Stimulated activated CD4-positive, alpha-beta T cell treated with anti-CD3 and anti-CD28 coated beads, Interleukin-4, amount 100 ng/mL, for 24 hours (primary cell): ENCODE data around the gene RIIAD1.
"Not testable (repeated sequence)": the region's sequence is repeated elsewhere in the genome, so short reads cannot be mapped to it uniquely, and the experiment has no call there.

Experiments used
- DNase-seq: peaks from one replicate; pipeline ENCODE4 v3.0.0-alpha.2; 2020

The RIIAD1 gene

DNA sequence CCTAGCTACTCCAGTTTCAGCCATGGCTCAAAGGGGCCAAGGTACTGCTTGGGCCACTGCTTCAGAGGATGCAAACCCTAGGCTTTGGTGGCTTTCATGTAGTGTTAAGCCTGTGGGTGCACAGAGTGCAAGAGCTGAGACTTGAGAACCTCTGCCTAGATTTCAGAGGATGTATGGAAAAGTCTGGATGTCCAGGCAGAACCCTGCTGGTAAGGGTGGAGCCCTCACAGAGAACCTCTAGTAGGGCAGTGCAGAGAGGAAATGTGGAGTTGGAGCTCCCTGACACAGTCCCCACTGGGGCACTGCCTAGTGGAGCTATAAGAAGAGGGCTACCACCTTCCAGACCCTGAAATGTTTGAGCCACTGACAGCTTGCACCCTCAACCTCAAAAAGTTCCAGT lies 16.2 kb downstream of the RIIAD1 start:
- no peak for DNase-seq

DNA sequence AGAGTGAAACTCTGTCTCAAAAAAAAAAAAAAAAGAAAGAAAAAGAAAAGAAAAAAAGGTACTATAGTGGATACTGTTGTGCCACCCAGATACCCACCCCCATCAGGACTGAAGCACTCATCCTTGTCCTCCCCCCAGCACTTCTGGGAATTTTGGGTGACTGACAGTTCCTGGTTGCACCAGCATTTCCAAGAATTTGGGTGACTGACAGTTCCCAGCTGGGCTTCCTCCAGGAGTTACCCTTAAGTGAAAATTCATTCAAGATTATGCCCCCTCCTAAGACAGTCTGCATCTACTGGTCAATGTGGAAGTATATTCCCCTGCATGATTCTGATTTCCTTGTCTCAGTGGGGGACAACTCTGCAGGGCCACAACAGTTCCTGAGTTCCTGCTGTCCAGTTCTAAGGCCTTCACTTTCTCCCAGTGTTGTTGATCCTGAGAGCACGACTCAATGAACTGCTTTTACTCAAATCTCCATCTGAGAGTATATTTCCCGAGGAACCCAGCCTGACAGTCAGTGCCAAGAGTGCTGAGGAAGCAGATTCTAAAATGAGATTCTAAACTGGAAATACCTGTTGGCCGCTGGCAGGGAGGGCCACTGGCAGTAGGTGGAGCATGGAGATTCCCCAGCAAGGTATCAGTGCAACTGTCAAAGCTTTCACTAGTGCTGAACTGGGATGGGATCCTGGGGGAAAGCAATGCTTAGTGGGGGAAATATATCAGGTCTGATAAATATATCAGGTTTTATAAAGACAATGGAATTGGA lies 18.5 kb downstream of the RIIAD1 start:
- no peak for DNase-seq

DNA sequence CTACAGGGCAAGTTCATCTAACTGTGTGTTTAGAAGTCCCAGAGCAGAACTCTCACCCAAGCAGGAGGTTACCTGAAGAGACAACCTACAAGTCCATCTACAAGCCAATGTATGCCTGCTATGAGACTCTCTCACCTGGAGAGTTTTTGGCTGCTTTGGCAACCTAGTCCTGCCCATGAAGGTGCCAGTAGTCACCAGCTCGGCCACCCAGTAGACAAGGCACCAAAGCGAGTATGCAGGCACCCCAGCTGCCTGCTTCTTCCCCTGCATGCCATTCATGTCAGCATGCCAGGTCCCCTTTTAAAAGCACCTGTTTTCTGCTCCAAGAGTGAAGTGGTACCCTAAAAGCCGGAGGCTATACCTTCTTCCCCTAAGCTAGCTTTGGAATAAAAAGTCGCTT lies 20.2 kb downstream of the RIIAD1 start:
- no peak for DNase-seq

DNA sequence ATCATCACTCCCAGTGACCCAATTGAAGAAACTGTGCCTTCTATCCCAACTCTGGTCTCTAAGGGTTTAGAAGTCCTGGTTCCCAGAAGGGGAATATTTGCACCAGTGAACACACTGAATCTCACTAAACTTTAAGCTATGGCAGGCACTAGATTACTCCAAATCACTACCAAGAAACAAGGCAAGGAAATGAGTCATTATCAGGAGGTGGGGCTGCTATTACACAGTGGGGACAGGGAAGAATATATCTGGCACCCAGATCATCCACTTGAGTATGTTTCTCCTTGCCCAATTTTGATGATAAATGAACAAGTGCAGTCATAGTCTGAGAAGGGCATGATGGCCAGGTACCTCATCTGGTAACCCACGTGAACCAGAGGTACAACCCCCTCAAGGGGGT lies 35.0 kb downstream of the RIIAD1 start:
- no peak for DNase-seq

DNA sequence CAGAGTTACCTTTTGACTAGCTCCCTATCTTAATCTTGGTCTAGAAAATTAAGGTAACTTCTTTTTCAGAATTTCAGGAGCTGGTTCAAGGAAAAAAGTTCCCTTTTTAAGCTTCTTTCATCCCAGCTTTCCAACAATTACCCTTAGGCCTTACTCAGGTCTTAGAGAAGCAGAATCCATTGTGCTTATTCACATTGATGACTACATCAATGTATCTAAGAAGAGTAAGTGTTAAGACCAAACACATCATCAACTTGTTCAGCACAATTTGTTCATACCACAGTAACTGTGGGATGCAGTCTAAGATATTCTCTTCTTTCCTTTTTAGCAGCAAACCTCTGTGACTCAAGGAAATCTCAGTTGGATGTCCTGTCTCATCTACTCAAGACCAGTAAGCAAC lies 37.9 kb downstream of the RIIAD1 start:
- DNase-seq = no peak

DNA sequence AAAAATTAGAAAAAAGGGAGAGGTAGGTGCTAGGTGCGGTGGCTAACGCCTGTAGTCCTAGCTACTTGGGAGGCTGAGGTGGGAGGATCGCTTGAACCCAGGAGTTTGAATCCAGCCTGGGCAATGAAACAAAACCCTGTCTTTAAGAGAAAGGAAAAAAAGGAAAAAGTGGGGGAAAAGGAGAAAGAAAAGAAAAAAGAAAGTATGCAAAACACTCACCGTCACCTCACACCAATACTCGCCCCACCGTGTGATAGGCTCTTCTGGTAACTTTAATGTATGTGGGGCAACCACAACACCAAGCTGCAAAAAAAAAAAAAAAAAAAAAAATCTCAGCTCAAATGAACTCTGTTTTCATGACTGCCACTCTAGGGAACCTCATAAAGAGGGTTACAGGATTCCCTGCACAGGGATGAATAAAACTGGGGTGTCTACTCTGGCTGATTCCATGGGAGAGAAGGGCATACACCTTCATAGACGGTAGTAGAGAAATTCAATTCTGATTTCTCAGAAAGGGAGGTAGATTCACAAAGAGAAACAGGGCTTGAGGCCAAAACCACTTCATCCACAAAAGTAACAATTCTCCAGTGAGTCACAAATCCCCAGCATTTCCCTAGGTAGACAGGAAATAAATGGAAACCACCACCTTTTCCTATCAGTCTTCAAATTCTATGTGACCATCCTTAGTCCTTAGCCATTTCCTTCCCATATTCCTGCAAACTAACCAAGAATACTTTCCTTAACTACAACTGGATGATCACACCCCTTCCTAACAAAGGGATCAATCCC lies 39.5 kb downstream of the RIIAD1 start:
- no peak for DNase-seq

DNA sequence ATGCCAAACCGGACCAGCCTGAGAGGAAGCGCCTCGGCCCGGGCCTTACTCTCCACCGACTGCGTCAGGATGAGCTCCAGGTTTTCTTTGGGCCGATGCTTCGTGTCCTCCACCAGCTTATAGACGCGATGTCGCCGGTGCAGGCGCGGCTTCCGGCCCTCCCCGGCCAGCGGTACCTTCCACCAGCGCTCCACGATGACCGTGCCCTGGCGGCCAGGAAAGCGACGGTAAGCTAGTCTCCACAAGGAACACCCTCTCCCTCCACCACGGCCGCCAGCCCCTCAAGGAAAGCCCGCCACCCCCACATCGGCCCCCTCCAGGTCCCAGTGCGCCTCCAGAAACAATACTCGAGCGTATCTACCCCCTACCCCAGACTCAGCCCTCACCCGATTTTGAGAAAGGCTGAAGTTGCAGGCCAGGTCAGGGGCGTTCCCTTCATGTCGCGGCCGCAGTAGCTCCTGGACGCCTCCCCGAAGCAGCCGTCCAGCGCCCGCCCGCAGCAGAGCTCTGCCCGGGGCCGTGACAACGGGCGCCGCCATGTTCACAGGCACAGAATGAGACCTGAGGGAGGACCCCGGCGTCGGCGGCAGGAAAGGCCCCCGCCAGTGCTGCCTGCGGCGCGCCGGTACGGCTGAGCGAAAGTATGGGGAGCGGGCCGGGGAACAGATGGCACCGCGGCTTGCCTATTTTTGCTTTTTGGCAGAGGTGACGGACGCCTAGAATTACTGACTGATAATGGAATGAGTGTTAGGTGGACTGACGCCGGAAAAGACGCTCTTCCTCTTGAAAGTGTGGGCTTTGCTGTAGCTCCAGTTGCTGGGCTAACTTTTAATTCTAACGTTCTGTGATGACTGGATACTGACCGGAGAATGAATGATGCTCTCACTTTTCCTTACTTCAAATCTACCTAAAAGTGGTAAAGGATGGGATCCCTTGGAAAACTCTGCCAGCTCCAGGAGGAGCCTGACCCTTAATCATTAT lies 41.9 kb downstream of the RIIAD1 start, which contains the start of gene MRPL9:
Gene MRPL9 (minus strand): TSS at position 556 of the 981 bp plus-strand sequence. CDS start 17 bp downstream, at position 539.
- peak; percentile 87 for DNase-seq

DNA sequence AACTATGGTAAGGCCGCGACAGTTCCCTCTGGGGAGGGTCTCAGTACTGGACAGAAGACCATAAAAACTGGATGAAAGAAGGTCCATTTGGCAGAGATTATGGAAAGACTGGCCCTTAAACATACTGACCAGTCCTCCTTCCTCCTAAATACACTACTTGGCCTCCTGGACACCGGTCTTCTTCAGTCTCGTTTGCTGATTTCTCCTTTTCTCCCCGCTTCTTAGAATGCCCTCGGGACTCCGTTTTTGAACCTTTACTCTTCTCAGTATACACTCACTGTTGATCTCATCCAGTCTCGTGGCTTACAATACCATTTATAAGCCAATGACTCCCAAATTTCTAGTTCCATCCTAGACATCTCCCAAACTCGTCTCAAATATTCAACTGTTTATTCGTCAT lies 42.7 kb downstream of the RIIAD1 start:
- no peak for DNase-seq

DNA sequence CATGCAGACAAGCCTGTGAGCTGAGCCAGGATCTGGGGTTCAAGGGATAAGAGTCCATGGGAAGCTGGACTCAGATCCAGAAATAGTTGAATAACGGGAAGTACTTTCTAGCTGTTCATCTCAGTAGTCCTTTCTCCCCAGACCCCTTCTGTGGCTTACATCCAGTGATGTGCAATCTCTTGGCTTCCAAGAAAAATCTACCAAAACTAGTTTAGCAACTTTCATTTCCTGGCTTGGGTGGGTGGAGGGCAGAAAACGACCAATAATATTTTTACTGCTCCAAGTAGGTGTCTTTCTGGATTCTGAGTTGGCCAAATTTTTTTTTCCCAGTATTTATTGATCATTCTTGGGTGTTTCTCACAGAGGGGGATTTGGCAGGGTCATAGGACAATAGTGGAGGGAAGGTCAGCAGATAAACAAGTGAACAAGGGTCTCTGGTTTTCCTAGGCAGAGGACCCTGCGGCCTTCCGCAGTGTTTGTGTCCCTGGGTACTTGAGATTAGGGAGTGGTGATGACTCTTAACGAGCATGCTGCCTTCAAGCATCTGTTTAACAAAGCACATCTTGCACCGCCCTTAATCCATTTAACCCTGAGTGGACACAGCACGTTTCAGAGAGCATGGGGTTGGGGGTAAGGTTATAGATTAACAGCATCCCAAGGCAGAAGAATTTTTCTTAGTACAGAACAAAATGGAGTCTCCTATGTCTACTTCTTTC lies 47.2 kb downstream of the RIIAD1 start:
- not testable (repeated sequence) for DNase-seq

DNA sequence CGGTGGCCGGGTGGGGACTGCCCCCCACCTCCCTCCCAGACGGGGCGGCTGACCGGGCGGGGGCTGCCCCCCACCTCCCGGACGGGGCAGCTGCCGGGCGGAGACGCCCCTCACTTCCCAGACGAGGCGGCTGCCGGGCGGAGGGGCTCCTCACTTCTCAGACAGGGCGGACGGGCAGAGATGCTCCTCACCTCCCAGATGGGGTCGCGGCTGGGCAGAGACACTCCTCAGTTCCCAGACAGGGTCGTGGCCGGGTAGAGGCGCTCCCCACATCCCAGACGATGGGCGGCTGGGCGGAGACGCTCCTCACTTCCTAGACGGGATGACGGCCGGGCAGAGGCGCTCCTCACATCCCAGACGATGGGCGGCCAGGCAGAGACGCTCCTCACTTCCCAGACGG lies 47.9 kb downstream of the RIIAD1 start:
- not testable (repeated sequence) for DNase-seq

DNA sequence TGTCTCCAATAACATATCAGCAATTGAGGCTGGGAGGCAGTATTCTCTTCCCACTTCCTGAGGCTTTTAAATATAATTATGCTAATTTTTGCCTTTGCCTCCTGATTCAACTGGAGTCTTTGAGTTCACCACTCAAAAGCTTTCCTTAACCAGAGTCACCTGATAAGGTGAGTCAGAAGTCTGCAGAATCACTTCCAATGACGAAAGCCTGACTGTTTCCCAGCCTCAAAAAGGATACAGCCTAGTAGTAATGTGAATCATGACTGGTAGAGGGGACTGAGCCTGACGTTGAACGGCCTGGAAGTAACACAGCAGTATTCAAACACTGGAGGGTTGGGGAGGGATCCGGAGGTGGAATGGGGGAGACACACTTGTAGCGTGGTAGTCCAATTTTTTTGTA lies 52.4 kb downstream of the RIIAD1 start:
- DNase-seq = no peak

DNA sequence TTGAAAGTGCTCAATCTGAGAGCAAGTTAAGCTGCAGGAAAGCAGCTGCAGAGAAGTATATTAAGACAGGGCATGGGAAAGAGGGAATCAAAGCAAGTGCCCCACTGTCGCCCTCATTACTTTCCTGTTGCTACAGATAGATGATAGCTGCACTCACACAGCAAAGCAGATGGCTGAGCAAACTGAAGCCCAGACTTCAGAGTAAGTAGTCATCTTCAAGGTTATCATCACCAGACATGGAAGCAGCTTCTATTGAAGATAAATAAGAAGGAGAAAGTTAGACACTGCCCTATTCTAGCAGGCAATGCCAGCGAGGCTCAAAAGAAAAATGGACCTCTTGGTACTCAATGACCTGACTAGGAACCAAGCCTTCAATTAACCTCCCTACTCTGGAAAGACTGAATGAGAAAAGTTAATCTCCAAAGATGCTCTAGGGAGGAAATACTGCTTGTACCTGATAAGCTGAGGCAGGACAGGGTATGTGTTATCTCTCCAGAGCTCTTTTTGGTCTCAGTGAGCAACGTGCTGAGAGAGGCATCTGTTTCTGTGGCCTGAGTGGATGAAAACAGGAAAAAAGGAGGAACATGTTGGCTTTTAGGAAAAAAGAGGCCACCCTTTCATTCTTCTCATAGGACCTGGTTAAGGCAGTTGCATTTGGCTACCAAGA lies 53.1 kb downstream of the RIIAD1 start:
- no peak for DNase-seq

DNA sequence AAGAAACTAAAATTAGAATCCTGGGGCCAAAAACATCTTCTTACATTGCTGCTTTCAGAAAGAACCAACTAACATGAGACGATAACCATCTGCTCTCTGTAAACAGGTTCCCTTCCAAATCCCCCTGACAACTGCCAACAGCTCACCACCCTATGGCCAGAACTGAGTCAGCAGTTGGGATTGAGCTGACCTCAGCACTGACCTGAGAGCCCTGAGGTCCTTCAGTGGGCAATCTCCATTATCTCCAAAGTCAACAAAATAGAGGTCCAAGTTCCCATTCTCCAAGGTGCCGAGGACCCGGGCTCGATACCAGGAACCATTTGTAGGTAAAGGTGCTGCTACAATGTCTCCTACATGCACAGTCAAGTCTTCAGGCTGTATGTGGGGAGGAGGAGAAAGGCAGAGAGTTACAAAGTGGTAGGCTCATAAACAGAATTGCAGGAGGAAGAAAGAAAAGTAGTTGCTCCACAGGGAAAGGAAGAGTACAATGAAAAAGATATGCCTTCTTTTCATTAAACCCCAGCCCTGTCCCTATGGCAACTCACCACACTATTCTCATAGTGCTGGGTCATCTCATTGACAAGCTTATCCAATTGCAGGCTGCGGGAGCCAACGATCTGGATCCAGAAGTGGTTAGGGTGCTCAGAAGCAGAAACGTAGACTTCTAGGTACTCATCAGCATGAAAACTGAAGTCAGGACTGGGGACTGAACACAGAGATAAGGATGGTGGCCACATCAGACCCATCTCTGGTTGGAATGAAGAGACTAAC lies 54.8 kb downstream of the RIIAD1 start:
- no peak for DNase-seq

DNA sequence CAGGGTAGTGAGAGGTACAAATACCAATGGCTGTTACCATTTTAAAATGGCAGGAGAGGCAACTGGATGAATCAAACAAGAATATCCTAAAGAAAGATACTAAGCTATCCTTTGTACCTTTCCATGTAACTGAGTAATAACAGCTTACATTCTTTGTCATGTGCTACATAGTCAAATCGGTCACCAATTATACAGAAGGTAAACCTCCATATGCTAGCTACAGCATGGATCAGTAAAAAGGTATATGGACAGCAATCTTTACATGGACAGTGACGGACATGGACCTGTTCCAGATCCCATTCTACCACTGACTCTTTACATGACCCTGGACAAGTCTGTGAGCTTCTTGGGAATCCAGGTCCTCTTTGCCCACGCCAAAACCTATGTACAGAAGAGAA lies 55.3 kb downstream of the RIIAD1 start:
- DNase-seq = no peak

DNA sequence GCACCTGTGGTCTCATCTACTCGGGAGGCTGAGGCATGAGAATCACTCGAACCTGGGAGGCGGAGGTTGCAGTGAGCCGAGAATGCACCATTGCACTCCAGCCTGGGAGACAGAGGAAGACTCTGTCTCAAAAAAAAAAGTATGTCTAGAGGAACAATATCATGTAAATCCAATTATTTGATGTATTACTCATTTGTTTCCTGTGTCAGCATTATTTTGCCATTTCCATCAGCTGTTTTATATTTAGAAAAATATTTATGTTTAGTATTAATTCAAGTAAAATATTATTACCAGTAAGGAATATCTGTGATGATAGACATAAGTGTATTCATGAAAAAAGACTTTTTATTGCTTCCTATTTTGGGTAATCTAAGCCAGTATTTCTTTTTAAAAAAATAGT lies 56.0 kb downstream of the RIIAD1 start:
- no peak for DNase-seq
